Thyroid gland (tissue), 4 donors: ENCODE measurements around the gene TMPRSS4. TPM values are rescaled to one million over a fixed set of nuclear protein-coding genes. Genes with fewer than 3 reads are reported as not detected.

Source experiments
- DNase-seq, 2 donors: peaks; one replicate each; pipeline ENCODE4 v3.0.0-alpha.2; 2019
- H3K27ac ChIP-seq, 3 donors: fragments of 200-600 bp; sonication (generic); 1 replicate in 2 of 3; 2 replicates in 1 of 3; pipeline ENCODE4 v1.5.1; 2016 to 2019; ENCODE audit warnings: mild to moderate bottlenecking in 1 of 3, moderate library complexity in 1 of 3
- H3K27me3 ChIP-seq: fragments of 200-600 bp; sonication (generic); one replicate; pipeline ENCODE4 v1.5.1; 2019
- H3K36me3 ChIP-seq, 2 donors: fragments of 200-600 bp; sonication (generic); one replicate each; pipeline ENCODE4 v1.5.1; 2016 to 2019
- H3K4me1 ChIP-seq, 2 donors: fragments of 200-600 bp; sonication (generic); one replicate each; pipeline ENCODE4 v1.5.1; 2017 to 2019
- H3K4me3 ChIP-seq, 3 donors: fragments of 200-600 bp; sonication (generic); replicated peaks in 1 of 3; 1 replicate in 2 of 3; 2 replicates in 1 of 3; pipeline ENCODE4 v1.5.1; 2016; ENCODE audit warnings: mild to moderate bottlenecking in 1 of 3
- H3K9me3 ChIP-seq: fragments of 200-600 bp; sonication (generic); one replicate; pipeline ENCODE4 v1.5.1; 2017
- CTCF ChIP-seq, 6 experiments: fragments of 200-600 bp in 3 of 6; fragments of 450-650 bp in 3 of 6; sonication (generic) in 3 of 6; IDR thresholded peaks; one replicate each; pipeline ENCODE4 v1.5.1; 2016 to 2019; ENCODE audit warnings: antibody characterized with exemption in 6 of 6, mild to moderate bottlenecking in 2 of 6, inconsistent platforms in 1 of 6, moderate library complexity in 1 of 6
- POLR2A ChIP-seq, 2 donors: fragments of 450-650 bp; IDR thresholded peaks; one replicate each; pipeline ENCODE4 v1.6.1; 2017; ENCODE audit warnings: antibody characterized with exemption in 2 of 2, mild to moderate bottlenecking in 2 of 2, moderate library complexity in 1 of 2
- WGBS, 2 donors: methylation state at CpG; one replicate each; pipeline ENCODE4 v1.1.5; 2017; 5-methylcytosine and 5-hydroxymethylcytosine counted together
- intact Hi-C: fragments of 100-400 bp; cut with DNase I; formaldehyde crosslinking; loops from one replicate; pipeline ENCODE4 v1.15.1; 2023
- total RNA-seq, 4 donors: library from RNA; depleted of rRNA; stranded (reverse); fragments of >200 nt; gene quantifications; one replicate each; pipeline ENCODE4 v1.2.3, GENCODE V29; 2016

The TMPRSS4 gene
- total RNA-seq, 4 donors from 2014 or later: 0.83 to 1.5 (median 1.1) TPM; not detected in 1

- TF ChIP-seq POLR2A (IDR thresholded peaks at IDR 0.05) (no peak), CTCF (IDR thresholded peaks at IDR 0.05) (no peak)
- intact Hi-C loops: no loop called here
- no peaks in the 10 kb centered on the region for H3K36me3 ChIP-seq
- no peaks in the 10 kb centered on the region for H3K4me1 ChIP-seq
- no peak overlapping the region for H3K4me3 ChIP-seq
- DNase-seq: no peak
- H3K27me3 ChIP-seq: no peaks in the 10 kb centered on the region
- 87 to 88% methylated on average over 8 of the region's 8 CpGs for WGBS, 2 donors
- H3K9me3 ChIP-seq: no peaks in the 10 kb centered on the region
- no peak overlapping the region for H3K27ac ChIP-seq
These were observed 20.1 kb upstream of the TMPRSS4 start for GRCh38 chr11:118056806-118057205.

- Histone ChIP-seq H3K27ac (no peak overlapping the region), H3K36me3 (no peaks in the 10 kb centered on the region), H3K9me3 (no peaks in the 10 kb centered on the region), H3K27me3 (no peaks in the 10 kb centered on the region), H3K4me1 (no peaks in the 10 kb centered on the region), H3K4me3 (no peak overlapping the region)
- no peak for TF ChIP-seq POLR2A (IDR thresholded peaks at IDR 0.05)
- TF ChIP-seq CTCF (IDR thresholded peaks at IDR 0.05): no peak
- 80 to 82% methylated on average over 14 of the region's 14 CpGs for WGBS, 2 donors
- no peak for DNase-seq
- intact Hi-C loops: no loop called here
These were observed 19.4 kb upstream of the TMPRSS4 start for GRCh38 chr11:118057251-118058145.

GRCh38 chr11:118058311-118059245 lies 18.3 kb upstream of the TMPRSS4 start:
- H3K27me3 ChIP-seq: no peaks in the 10 kb centered on the region
- H3K9me3 ChIP-seq: no peaks in the 10 kb centered on the region
- no peaks in the 10 kb centered on the region for H3K4me1 ChIP-seq
- WGBS, 2 donors: 85 to 91% methylated on average over 15 to 20 of the region's 20 CpGs
- H3K36me3 ChIP-seq: no peaks in the 10 kb centered on the region
- DNase-seq: no peak
- H3K27ac ChIP-seq: no peak overlapping the region
- TF ChIP-seq POLR2A (IDR thresholded peaks at IDR 0.05) (no peak), CTCF (IDR thresholded peaks at IDR 0.05) (no peak)
- intact Hi-C loops: no loop called here
- H3K4me3 ChIP-seq: no peak overlapping the region

GRCh38 chr11:118059246-118059940 lies 17.5 kb upstream of the TMPRSS4 start:
- TF ChIP-seq CTCF (IDR thresholded peaks at IDR 0.05): no peak
- no peak for TF ChIP-seq POLR2A (IDR thresholded peaks at IDR 0.05)
- Histone ChIP-seq H3K4me1 (no peaks in the 10 kb centered on the region), H3K27ac (no peak overlapping the region), H3K9me3 (no peaks in the 10 kb centered on the region), H3K36me3 (no peaks in the 10 kb centered on the region), H3K27me3 (no peaks in the 10 kb centered on the region), H3K4me3 (no peak overlapping the region)
- no peak for DNase-seq
- intact Hi-C loops: no loop called here
- 94 to 95% methylated on average over 10 to 11 of the region's 11 CpGs for WGBS, 2 donors
